Stomach (tissue), 4 donors: ENCODE data around the gene XRCC3.

ENCODE experiments used
- CTCF ChIP-seq, 7 experiments: fragments of 450-650 bp in 4 of 7; fragments of 200-600 bp in 3 of 7; sonication (generic) in 3 of 7; IDR thresholded peaks; one replicate each; pipeline ENCODE4 v1.5.1; 2016 to 2019; ENCODE audit warnings: antibody characterized with exemption in 7 of 7, control low read depth in 2 of 7, mild to moderate bottlenecking in 1 of 7
- POLR2A ChIP-seq, 4 donors: fragments of 450-650 bp; IDR thresholded peaks; one replicate each; pipeline ENCODE4 v1.6.1; 2016; ENCODE audit warnings: antibody characterized with exemption in 4 of 4, control low read depth in 2 of 4, mild to moderate bottlenecking in 1 of 4, moderate library complexity in 1 of 4

- no peak for TF ChIP-seq CTCF (IDR thresholded peaks at IDR 0.05)
- no peak for TF ChIP-seq POLR2A (IDR thresholded peaks at IDR 0.05)
Observed at GRCh38 chr14:103709814-103710213, 5.4 kb downstream of the XRCC3 start.
